Renal cortex interstitium (tissue), 11 donors: ENCODE results near the gene DENND4C. TPM values are rescaled to one million over a fixed set of nuclear protein-coding genes. Genes with fewer than 3 reads are reported as not detected.
"Not testable (repeated sequence)": the region's sequence is repeated elsewhere in the genome, so short reads cannot be mapped to it uniquely, and the experiment has no call there.

Source experiments
- DNase-seq, 11 donors: peaks; one replicate each; pipeline ENCODE4 v3.0.0-alpha.2; 2013; ENCODE audit warnings: low read depth in 9 of 11, low spot score in 4 of 11; ENCODE audit errors: extremely low read depth in 1 of 11
- polyA plus RNA-seq, 3 donors: library from polyadenylated mRNA; unstranded; fragments of 120-200 nt; gene quantifications; one replicate each; pipeline ENCODE4 v1.2.1, GENCODE V29; 2013; ENCODE audit not compliant: insufficient read length in 3 of 3

The DENND4C gene
- polyA plus RNA-seq, 3 donors: 42.3 to 52.6 (median 50.5) TPM

- not testable (repeated sequence) for DNase-seq
Measured at GRCh38 chr9:19251622-19252021, 21.1 kb downstream of the DENND4C start.

DNA sequence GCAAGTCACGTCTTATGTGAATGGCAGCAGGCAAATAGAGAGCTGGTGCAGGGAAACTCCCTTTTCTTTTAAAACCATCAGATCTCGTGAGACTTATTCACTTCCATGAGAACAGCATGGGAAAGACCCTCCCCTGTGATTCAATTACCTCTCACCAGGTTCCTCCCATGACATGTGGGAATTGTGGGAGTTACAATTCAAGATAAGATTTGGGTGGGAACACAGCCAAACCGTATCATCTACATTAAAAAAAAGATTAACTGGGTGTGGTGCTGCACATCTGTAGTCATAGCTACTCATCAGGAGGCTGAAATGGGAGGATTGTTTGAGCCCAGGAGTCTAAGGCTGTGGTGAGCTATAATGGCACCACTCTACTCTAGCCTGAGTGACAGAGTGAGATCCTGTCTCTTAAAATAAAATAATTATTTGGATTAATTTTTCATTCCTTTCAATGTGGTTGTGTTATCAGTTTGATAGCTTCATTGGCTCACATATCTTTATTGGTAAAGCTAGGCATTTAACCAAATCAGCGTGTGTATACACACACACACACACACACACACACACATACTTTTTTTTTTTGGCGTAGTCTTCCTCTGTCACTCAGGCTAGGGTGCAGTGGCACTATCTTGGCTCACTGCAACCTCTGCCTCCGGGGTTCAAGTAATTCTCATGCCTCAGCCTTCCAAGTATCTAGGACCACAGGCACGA, 21.8 kb downstream of the DENND4C start:
- no peak for DNase-seq

DNA sequence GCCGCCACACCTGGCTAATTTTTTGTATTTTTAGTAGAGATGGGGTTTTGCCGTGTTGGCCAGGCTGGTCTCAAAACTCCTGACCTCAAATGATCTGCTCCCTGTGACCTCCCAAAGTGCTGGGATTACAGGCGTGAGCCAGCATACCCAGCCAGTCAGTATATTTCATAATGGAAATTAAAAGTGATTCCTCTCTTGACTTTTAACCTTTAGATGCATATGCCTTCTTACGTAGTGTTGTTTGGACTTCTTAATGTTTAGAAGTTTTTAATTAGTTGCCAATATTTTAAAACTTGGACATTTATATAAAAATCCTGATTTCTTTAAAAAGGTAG, 22.4 kb downstream of the DENND4C start:
- no peak for DNase-seq

- no peak for DNase-seq
Measured at GRCh38 chr9:19255112-19255511, 24.6 kb downstream of the DENND4C start.

DNA sequence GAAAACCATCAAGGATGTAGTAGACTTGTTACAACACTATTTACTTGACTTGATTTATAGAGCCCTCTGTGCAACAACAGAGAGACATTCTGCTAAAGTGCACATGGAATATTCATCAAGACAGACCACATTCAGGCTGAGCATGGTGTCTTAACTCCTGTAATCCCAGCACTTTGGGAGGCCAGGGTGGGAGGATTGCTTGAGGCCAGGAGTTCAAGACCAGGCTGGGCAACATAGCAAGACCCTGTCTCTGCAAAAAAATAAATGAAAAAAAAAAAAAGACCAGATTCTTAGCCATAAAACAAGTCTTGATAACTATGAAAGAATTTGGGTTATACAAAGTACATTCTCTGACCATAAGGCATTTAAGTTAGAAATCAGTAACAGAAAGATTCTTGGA, 25.3 kb downstream of the DENND4C start:
- DNase-seq: no peak

- DNase-seq: not testable (repeated sequence)
Measured at GRCh38 chr9:19259665-19260255, 29.3 kb downstream of the DENND4C start.

- not testable (repeated sequence) for DNase-seq
Measured at GRCh38 chr9:19265602-19266001, 35.1 kb downstream of the DENND4C start.

DNA sequence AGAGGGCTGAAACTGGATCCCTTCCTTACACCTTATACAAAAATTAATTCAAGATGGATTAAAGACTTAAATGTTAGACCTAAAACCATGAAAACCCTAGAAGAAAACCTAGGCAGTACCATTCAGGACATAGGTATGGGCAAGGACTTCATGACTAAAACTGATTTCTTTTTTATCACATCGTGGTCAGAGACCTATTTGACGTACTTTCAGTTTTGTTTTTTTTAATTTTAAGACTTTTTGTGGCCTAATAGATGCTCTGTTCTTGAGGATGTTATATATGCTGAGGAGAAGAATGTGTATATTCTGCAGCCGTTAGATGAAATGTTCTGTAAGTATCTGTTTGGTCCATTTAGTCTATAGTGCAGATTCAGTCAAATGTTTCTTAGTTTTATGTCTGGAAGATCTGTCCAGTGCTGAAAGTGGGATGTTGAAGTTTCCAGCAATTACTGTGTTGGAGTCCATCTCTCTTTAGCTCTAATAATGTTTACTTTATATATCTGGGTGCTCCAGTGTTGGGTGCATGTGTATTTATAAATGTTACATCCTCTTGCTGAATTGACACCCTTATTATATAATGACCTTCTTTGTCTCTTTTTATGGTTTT, 36.4 kb downstream of the DENND4C start:
- not testable (repeated sequence) for DNase-seq

DNA sequence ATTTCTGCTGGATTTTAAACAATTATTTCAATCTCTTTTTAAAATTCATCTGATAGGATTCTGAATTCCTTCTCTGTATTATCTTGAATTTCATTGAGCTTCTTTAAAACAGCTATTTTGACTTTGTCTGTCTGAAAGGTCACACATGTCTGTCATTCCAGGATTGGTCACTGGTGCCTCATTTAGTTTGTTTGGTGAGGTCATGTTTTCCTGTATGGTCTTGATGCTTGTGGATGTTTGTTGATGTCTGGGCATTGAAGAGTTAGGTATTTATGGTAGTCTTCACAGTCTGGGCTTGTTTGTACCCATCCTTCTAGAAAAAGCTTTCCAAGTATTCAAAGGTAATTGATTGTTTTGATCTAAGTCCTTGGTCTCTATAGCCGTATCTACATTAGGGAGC, 39.1 kb downstream of the DENND4C start:
- DNase-seq: no peak

DNA sequence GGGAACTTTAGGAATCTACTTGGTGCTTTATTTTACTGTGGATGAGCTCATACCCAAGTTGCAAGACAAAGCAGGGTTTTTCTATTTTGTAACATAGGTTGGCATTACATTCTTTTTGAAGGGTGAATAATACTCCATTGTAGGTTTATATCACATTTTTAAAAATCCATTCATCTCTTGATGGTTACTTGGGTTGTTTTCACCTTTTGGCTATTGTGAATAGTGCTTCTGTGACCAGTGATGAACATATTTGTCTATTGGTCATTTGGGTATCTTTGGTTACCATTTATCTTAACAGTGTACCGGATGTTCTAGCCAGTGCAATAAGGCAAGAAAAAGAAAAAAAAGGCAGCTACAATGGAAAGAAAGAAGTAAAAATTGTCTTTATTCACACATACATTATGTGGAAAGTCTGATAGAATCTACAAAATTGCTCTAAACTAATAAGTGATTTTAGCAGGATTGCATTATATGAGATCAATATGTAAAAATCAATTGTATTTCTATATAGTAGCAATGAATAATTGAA, 40.0 kb downstream of the DENND4C start:
- no peak for DNase-seq

DNA sequence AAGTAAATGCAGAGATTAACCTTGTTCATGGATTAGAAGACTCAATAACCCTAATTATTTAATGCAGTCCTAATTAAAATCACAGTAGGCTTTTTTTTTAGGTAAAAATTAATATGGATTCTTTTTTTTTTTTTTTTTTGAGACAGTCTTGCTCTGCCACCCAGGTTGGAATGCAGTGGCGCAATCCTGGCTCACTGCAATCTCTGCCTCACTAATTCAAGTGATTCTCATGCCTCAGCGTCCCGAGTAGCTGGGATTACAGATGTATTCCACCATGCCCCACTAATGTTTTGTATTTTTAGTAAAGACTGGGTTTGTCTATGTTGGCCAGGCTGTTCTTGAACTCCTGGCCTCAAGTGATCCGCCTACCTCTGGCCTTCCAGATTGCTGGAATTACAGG, 40.6 kb downstream of the DENND4C start:
- DNase-seq: no peak

- DNase-seq: no peak
Measured at GRCh38 chr9:19281801-19282200, 51.3 kb downstream of the DENND4C start.

DNA sequence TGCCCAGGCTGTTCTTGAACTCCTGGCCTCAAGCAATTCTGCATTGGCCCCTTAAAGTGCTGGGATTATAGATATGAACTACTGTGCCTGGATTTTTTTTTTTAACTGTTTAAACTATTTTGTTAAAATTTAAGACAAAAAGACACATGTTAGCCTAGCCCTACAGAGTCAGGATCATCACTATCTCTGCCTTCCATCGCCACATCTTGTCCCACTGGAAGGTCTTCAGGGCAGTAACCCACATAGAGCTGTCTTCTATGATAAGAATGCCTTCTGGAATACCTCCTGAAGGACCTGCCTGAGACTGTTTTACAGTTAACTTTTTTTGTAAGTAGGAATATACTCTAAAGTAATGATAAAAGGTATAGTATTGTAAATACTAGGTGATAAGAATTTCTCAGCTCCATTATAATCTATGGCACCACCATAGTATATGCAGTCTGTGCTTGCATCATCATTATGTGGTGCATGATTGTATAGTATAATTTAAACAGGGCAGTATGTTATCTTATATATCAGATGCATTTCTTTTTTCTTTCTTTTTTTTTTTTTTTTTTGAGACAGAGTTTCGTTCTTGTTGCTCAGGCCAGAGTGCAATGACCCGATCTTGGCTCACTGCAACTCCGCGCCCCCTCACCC, 52.7 kb downstream of the DENND4C start:
- DNase-seq: no peak

DNA sequence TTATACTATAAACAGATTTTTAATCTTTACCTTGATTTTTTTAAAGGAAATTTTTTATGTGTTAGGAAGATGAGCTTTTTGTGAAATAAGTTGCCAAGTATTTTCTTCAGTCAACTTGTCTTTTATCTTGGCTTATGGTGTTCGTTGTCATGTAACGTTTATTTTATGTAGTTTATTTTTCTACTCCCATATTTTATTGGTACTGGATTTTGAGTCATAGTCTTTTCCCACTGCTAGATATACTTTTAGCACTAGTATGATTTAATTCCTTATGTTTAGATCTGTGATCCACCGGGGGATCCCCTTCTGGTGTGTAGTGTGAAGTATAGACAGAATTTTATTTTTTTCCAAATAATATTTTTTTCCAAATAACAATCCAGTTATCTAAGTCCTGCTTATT, 54.2 kb downstream of the DENND4C start:
- DNase-seq: no peak

GRCh38 chr9:19286634-19287188, 56.2 kb downstream of the DENND4C start:
- peak in 1 of 11 donors; percentile 2 for DNase-seq

DNA sequence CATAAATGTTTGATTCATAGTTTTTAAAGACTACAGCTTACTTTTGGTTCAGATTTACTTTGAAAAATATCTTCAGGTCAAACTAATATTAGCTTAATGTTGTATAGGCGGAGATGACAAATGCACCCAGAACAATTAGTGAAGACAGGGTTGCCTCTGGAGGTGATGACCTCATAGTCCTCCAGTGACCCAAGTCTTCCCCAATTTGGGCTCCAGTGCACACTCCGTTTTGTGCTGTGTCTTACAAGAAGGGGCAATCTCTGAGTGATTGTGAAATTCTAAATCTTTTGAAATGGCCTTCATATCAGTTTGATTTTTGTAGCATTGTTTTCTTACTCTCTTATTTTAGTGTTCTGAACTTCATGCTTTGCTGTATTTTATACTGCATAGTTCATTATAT, 57.6 kb downstream of the DENND4C start:
- no peak for DNase-seq

- DNase-seq: no peak
Measured at GRCh38 chr9:19290103-19290502, 59.6 kb downstream of the DENND4C start.

GRCh38 chr9:19294219-19294618, 63.7 kb downstream of the DENND4C start:
- no peak for DNase-seq

GRCh38 chr9:19298436-19299000, 68.0 kb downstream of the DENND4C start:
- no peak for DNase-seq
